DOHH2 (cell line): Measurements from ENCODE around the gene TXNL1.
"Not testable (repeated sequence)": the region's sequence is repeated elsewhere in the genome, so short reads cannot be mapped to it uniquely, and the experiment has no call there.

ENCODE experiments used
- H3F3A ChIP-seq: fragments of 200-600 bp; sonication (generic), shearing (Covaris generic); 2 replicates; pipeline ENCODE4 v1.6.0; 2016; ENCODE audit warnings: antibody characterized with exemption, mild to moderate bottlenecking; ENCODE audit not compliant: control insufficient read depth, insufficient read depth
- H3K27ac ChIP-seq: fragments of 200-600 bp; sonication (generic); 2 replicates; pipeline ENCODE4 v1.5.1; 2014; ENCODE audit warnings: low read depth, mild to moderate bottlenecking, low read length, moderate library complexity
- H3K27me3 ChIP-seq: fragments of 200-600 bp; sonication (generic); 2 replicates; pipeline ENCODE4 v1.6.1; 2014; ENCODE audit warnings: mild to moderate bottlenecking, low read length, mixed read lengths; ENCODE audit not compliant: control insufficient read depth
- H3K36me3 ChIP-seq: fragments of 200-600 bp; sonication (generic); 2 replicates; pipeline ENCODE4 v1.6.1; 2014; ENCODE audit warnings: mild to moderate bottlenecking, low read length, moderate library complexity, mixed read lengths; ENCODE audit not compliant: control insufficient read depth
- H3K4me1 ChIP-seq: fragments of 200-600 bp; sonication (generic); 2 replicates; pipeline ENCODE4 v1.6.1; 2014; ENCODE audit warnings: mild to moderate bottlenecking, low read length, mixed read lengths; ENCODE audit not compliant: control insufficient read depth
- H3K4me2 ChIP-seq: fragments of 200-600 bp; sonication (generic); 2 replicates; pipeline ENCODE4 v1.6.0; 2014; ENCODE audit warnings: mild to moderate bottlenecking, low read length, moderate library complexity
- H3K4me3 ChIP-seq: fragments of 200-600 bp; sonication (generic); 2 replicates; pipeline ENCODE4 v1.5.1; 2014; ENCODE audit warnings: mild to moderate bottlenecking, low read length, mixed read lengths
- H3K79me2 ChIP-seq: fragments of 200-600 bp; sonication (generic); 2 replicates; pipeline ENCODE4 v1.6.1; 2014; ENCODE audit warnings: mild to moderate bottlenecking, low read length, mixed read lengths; ENCODE audit not compliant: control insufficient read depth
- H3K9me2 ChIP-seq: fragments of 200-600 bp; sonication (generic); replicated peaks from 2 replicates; pipeline ENCODE4 v1.6.1; 2014; ENCODE audit warnings: mild to moderate bottlenecking, low read length, mixed read lengths; ENCODE audit not compliant: control insufficient read depth
- H3K9me3 ChIP-seq: fragments of 200-600 bp; sonication (generic); 2 replicates; pipeline ENCODE4 v1.6.1; 2014; ENCODE audit warnings: antibody characterized with exemption, low read length, mixed read lengths; ENCODE audit not compliant: control insufficient read depth, insufficient read depth
- H4K20me1 ChIP-seq: fragments of 200-600 bp; sonication (generic); 2 replicates; pipeline ENCODE4 v1.6.0; 2014; ENCODE audit warnings: low read depth, mild to moderate bottlenecking, antibody characterized with exemption, low read length, moderate library complexity; ENCODE audit not compliant: control insufficient read depth, insufficient read depth
- CTCF ChIP-seq: fragments of 200-600 bp; sonication (generic); IDR thresholded peaks from one replicate; pipeline ENCODE4 v1.5.1; 2014; ENCODE audit warnings: antibody characterized with exemption, mild to moderate bottlenecking, low read depth, low read length; ENCODE audit not compliant: poor library complexity, severe bottlenecking
- EZH2phosphoT487 ChIP-seq: fragments of 200-600 bp; sonication (generic); IDR thresholded peaks from 2 replicates; pipeline ENCODE4 v1.6.1; 2017; ENCODE audit warnings: borderline replicate concordance, mild to moderate bottlenecking, antibody characterized with exemption, low read length, moderate library complexity, mixed read lengths

TXNL1 gene

GRCh38 chr18:56658261-56658660 is 19.9 kb upstream of the TXNL1 start:
- Histone ChIP-seq H3K27ac (no peak overlapping the region), H3K36me3 (no peaks in the 10 kb centered on the region), H4K20me1 (no peaks in the 10 kb centered on the region), H3K9me2 (no peaks in the 10 kb centered on the region), H3K9me3 (no peaks in the 10 kb centered on the region), H3K4me2 (no peak overlapping the region), H3K27me3 (no peaks in the 10 kb centered on the region), H3K79me2 (peaks cover 57% of the 10 kb centered on the region), H3K4me1 (peaks cover 20% of the 10 kb centered on the region), H3F3A (peaks cover 2% of the 10 kb centered on the region; the same call in 1 of the 2 replicates), H3K4me3 (no peak overlapping the region)
- TF ChIP-seq EZH2phosphoT487 (no peak), CTCF (no peak)

- Histone ChIP-seq H3K79me2 (peaks cover 67% of the 10 kb centered on the region), H3K4me1 (peaks cover 48% of the 10 kb centered on the region)
- not testable (repeated sequence) for H3F3A ChIP-seq, H3K4me3 ChIP-seq, H3K9me3 ChIP-seq, H4K20me1 ChIP-seq, H3K4me2 ChIP-seq, H3K27ac ChIP-seq, H3K36me3 ChIP-seq, H3K9me2 ChIP-seq, H3K27me3 ChIP-seq
These were observed 15.9 kb upstream of the TXNL1 start for GRCh38 chr18:56654280-56654679.

GRCh38 chr18:56652802-56653201 is 14.4 kb upstream of the TXNL1 start:
- Histone ChIP-seq H3K4me3 (peak overlapping the region; percentile 80), H3K4me1 (peaks cover 48% of the 10 kb centered on the region), H3K36me3 (peaks cover 4% of the 10 kb centered on the region; the same call in 1 of the 2 replicates), H3K9me2 (no peaks in the 10 kb centered on the region), H3K79me2 (peaks cover 59% of the 10 kb centered on the region), H3K27me3 (no peaks in the 10 kb centered on the region), H3F3A (peaks cover 5% of the 10 kb centered on the region), H3K9me3 (no peaks in the 10 kb centered on the region), H4K20me1 (no peaks in the 10 kb centered on the region), H3K27ac (no peak overlapping the region), H3K4me2 (peak overlapping the region; percentile 74)
- TF ChIP-seq CTCF (no peak), EZH2phosphoT487 (no peak)

- no peaks in the 10 kb centered on the region for H3K27me3 ChIP-seq
- peaks cover 5% of the 10 kb centered on the region for H3F3A ChIP-seq
- H3K4me3 ChIP-seq: peak overlapping the region; percentile 80
- peaks cover 48% of the 10 kb centered on the region for H3K4me1 ChIP-seq
- peak overlapping the region; percentile 74 for H3K4me2 ChIP-seq
- H3K79me2 ChIP-seq: peaks cover 50% of the 10 kb centered on the region
- no peak for TF ChIP-seq EZH2phosphoT487
- TF ChIP-seq CTCF: no peak
- H3K9me3 ChIP-seq: no peaks in the 10 kb centered on the region
- no peaks in the 10 kb centered on the region for H3K9me2 ChIP-seq
- H3K27ac ChIP-seq: peak overlapping the region; percentile 41; the same call in 1 of the 2 replicates
- peaks cover 4% of the 10 kb centered on the region; the same call in 1 of the 2 replicates for H3K36me3 ChIP-seq
- no peaks in the 10 kb centered on the region for H4K20me1 ChIP-seq
These were observed 13.3 kb upstream of the TXNL1 start for GRCh38 chr18:56651771-56652092.
